Nephron (organoid): ENCODE measurements around the gene TOGARAM1.

Source experiments
- H3K27ac Mint-ChIP-seq, 3 experiments: 2 replicates each; pipeline ENCODE4 v1.8.0; 2020; ENCODE audit warnings: mixed read lengths in 3 of 3, mild to moderate bottlenecking in 2 of 3, moderate library complexity in 1 of 3
- H3K27me3 Mint-ChIP-seq: 2 replicates; pipeline ENCODE4 v1.8.0; 2021; ENCODE audit warnings: low read depth, mild to moderate bottlenecking, moderate library complexity, mixed read lengths
- H3K36me3 Mint-ChIP-seq: 2 replicates; pipeline ENCODE4 v1.8.0; 2020; ENCODE audit warnings: low read depth, mixed read lengths
- H3K4me1 Mint-ChIP-seq: 2 replicates; pipeline ENCODE4 v1.8.0; 2020; ENCODE audit warnings: mixed read lengths
- H3K4me3 Mint-ChIP-seq, 3 experiments: 2 replicates each; pipeline ENCODE4 v1.8.0; 2020; ENCODE audit warnings: mild to moderate bottlenecking in 3 of 3, mixed read lengths in 3 of 3, moderate library complexity in 2 of 3
- H3K9me3 Mint-ChIP-seq: 2 replicates; pipeline ENCODE4 v1.8.0; 2020; ENCODE audit warnings: mixed read lengths
- CTCF ChIP-seq, 3 experiments: fragments of 200-600 bp; sonication (generic); IDR thresholded peaks; one replicate each; pipeline ENCODE4 v1.5.0; 2021; ENCODE audit warnings: antibody characterized with exemption in 3 of 3; ENCODE audit not compliant: unreplicated experiment in 3 of 3

The TOGARAM1 gene

GRCh38 chr14:44940211-44940610 is 21.8 kb upstream of the TOGARAM1 start:
- no peak overlapping the region for H3K4me3 Mint-ChIP-seq
- peaks cover 10% of the 10 kb centered on the region for H3K9me3 Mint-ChIP-seq
- TF ChIP-seq CTCF (IDR thresholded peaks at IDR 0.05; ENCODE audit: unreplicated experiment in 3 of 3), result no peak

GRCh38 chr14:44940944-44941343 is 21.0 kb upstream of the TOGARAM1 start:
- H3K36me3 Mint-ChIP-seq, result peaks cover 79% of the 10 kb centered on the region

More at GRCh38 chr14:44940211-44940610, 21.8 kb upstream of the TOGARAM1 start:
- Mint-ChIP-seq H3K27ac (no peak overlapping the region), H3K27me3 (no peaks in the 10 kb centered on the region), H3K4me1 (no peaks in the 10 kb centered on the region), H3K36me3 (peaks cover 75% of the 10 kb centered on the region)

GRCh38 chr14:44941591-44941990 is 20.4 kb upstream of the TOGARAM1 start:
- H3K9me3 Mint-ChIP-seq, result peaks cover 10% of the 10 kb centered on the region
- no peak overlapping the region for H3K4me3 Mint-ChIP-seq
- H3K36me3 Mint-ChIP-seq, result peaks cover 73% of the 10 kb centered on the region
- TF ChIP-seq CTCF (IDR thresholded peaks at IDR 0.05; ENCODE audit: unreplicated experiment in 3 of 3), result no peak
- no peaks in the 10 kb centered on the region for H3K27me3 Mint-ChIP-seq
- no peak overlapping the region for H3K27ac Mint-ChIP-seq
- H3K4me1 Mint-ChIP-seq, result no peaks in the 10 kb centered on the region

More at GRCh38 chr14:44940944-44941343, 21.0 kb upstream of the TOGARAM1 start:
- Mint-ChIP-seq H3K27ac (no peak overlapping the region), H3K9me3 (peaks cover 10% of the 10 kb centered on the region), H3K4me3 (no peak overlapping the region), H3K4me1 (no peaks in the 10 kb centered on the region), H3K27me3 (no peaks in the 10 kb centered on the region)
- TF ChIP-seq CTCF (IDR thresholded peaks at IDR 0.05; ENCODE audit: unreplicated experiment in 3 of 3), result no peak

- Mint-ChIP-seq H3K27me3 (no peaks in the 10 kb centered on the region), H3K4me3 (no peak overlapping the region), H3K27ac (no peak overlapping the region), H3K4me1 (no peaks in the 10 kb centered on the region), H3K36me3 (peaks cover 77% of the 10 kb centered on the region), H3K9me3 (peaks cover 13% of the 10 kb centered on the region)
- TF ChIP-seq CTCF (IDR thresholded peaks at IDR 0.05; ENCODE audit: unreplicated experiment in 3 of 3), result no peak
These were observed 19.6 kb upstream of the TOGARAM1 start for GRCh38 chr14:44942436-44942835.

- Mint-ChIP-seq H3K36me3 (peaks cover 73% of the 10 kb centered on the region), H3K9me3 (peaks cover 13% of the 10 kb centered on the region), H3K27me3 (no peaks in the 10 kb centered on the region)
These were observed 17.9 kb upstream of the TOGARAM1 start for GRCh38 chr14:44944107-44944506.

More at GRCh38 chr14:44944107-44944506, 17.9 kb upstream of the TOGARAM1 start:
- H3K4me3 Mint-ChIP-seq, result no peak overlapping the region
- no peak for TF ChIP-seq CTCF (IDR thresholded peaks at IDR 0.05; ENCODE audit: unreplicated experiment in 3 of 3)
- no peaks in the 10 kb centered on the region for H3K4me1 Mint-ChIP-seq
- no peak overlapping the region for H3K27ac Mint-ChIP-seq
